Measurements from ENCODE around the gene C22orf31. TPM values are rescaled to one million over a fixed set of nuclear protein-coding genes. Genes with fewer than 3 reads are reported as not detected.

C22orf31 gene
- total RNA-seq, 1 experiment from 2014 or later: not detected

GRCh38 chr22:29026579-29026978 lies 35.1 kb downstream of the C22orf31 start:
- intact Hi-C loops (cut with micrococcal nuclease; ENCODE audit: unreplicated experiment): no loop called here
- ChIA-PET POLR2A (ENCODE audit: low non-redundant PET) (no interaction called here), CTCF (no interaction called here)
- no peak for DNase-seq (ENCODE audit: low spot score)
- BruUV-seq (replicated peaks): no TSS peak
- Histone ChIP-seq H3K4me3 (ENCODE audit: low read depth, low read length, poor library complexity, severe bottlenecking) (no peak overlapping the region), H3K27me3 (replicated peaks; ENCODE audit: insufficient read depth, low read depth, low read length, poor library complexity) (no peaks in the 10 kb centered on the region), H3K36me3 (ENCODE audit: insufficient read depth, low read length, poor library complexity, severe bottlenecking) (no peaks in the 10 kb centered on the region), H3K4me1 (ENCODE audit: insufficient read depth, low read length, poor library complexity, severe bottlenecking) (peaks cover 15% of the 10 kb centered on the region), H3K9me3 (ENCODE audit: low read depth, low read length, poor library complexity, severe bottlenecking) (no peaks in the 10 kb centered on the region), H3K27ac (ENCODE audit: low read depth, low read length, poor library complexity, severe bottlenecking) (no peak overlapping the region)
- no peak for TF ChIP-seq EZH2 (IDR thresholded peaks at IDR 0.05; ENCODE audit: borderline replicate concordance, low read depth, low read length, poor library complexity, severe bottlenecking)
- TF ChIP-seq, protein P1, sequence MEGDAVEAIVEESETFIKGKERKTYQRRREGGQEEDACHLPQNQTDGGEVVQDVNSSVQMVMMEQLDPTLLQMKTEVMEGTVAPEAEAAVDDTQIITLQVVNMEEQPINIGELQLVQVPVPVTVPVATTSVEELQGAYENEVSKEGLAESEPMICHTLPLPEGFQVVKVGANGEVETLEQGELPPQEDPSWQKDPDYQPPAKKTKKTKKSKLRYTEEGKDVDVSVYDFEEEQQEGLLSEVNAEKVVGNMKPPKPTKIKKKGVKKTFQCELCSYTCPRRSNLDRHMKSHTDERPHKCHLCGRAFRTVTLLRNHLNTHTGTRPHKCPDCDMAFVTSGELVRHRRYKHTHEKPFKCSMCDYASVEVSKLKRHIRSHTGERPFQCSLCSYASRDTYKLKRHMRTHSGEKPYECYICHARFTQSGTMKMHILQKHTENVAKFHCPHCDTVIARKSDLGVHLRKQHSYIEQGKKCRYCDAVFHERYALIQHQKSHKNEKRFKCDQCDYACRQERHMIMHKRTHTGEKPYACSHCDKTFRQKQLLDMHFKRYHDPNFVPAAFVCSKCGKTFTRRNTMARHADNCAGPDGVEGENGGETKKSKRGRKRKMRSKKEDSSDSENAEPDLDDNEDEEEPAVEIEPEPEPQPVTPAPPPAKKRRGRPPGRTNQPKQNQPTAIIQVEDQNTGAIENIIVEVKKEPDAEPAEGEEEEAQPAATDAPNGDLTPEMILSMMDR (conservative IDR thresholded peaks at IDR 0.05; ENCODE audit: low read depth, low read length): no peak

- intact Hi-C loops (cut with micrococcal nuclease; ENCODE audit: unreplicated experiment): no loop called here
- Histone ChIP-seq H3K27ac (ENCODE audit: low read depth, low read length, poor library complexity, severe bottlenecking) (no peak overlapping the region), H3K4me3 (ENCODE audit: low read depth, low read length, poor library complexity, severe bottlenecking) (no peak overlapping the region), H3K4me1 (ENCODE audit: insufficient read depth, low read length, poor library complexity, severe bottlenecking) (peaks cover 8% of the 10 kb centered on the region), H3K9me3 (ENCODE audit: low read depth, low read length, poor library complexity, severe bottlenecking) (no peaks in the 10 kb centered on the region), H3K27me3 (replicated peaks; ENCODE audit: insufficient read depth, low read depth, low read length, poor library complexity) (no peaks in the 10 kb centered on the region), H3K36me3 (ENCODE audit: insufficient read depth, low read length, poor library complexity, severe bottlenecking) (no peaks in the 10 kb centered on the region)
- no peak for TF ChIP-seq EZH2 (IDR thresholded peaks at IDR 0.05; ENCODE audit: borderline replicate concordance, low read depth, low read length, poor library complexity, severe bottlenecking)
- no TSS peak for BruUV-seq (replicated peaks)
- ChIA-PET POLR2A (ENCODE audit: low non-redundant PET) (no interaction called here), CTCF (no interaction called here)
- DNase-seq (ENCODE audit: low spot score): no peak
Observed at GRCh38 chr22:29023172-29023796, 38.3 kb downstream of the C22orf31 start.

DNA sequence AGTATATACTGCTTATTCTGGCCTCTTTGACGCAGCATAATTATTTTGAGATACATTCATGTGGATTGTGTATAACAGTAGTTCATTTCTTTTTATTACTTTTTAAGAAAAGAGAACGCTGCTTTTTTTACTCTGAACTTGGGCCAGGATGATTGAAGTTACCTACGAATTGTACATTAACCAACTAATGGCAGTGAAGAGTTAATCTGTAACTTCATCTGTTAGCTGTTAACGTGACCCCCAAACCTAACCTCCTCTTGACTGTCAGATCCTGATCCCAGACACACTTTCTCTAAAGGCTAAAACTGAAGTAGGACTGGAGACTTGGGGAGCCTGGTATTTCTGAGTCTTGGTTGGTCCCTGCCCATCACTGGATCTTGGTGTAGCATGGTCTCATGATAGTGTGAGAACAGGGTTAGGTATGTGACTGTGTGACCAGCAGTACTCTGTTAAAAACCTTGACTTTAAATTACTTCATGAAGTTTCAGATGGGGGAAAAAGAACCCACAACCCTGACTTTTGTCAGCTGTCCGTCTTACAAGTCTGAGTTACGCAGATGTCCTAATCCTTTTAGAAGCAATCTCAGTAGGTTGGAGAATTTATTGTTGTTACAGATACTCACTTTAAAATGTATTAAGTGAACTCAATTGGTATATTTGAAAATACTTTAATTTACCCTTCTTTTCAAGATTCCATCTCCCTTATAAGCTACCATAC lies 39.4 kb downstream of the C22orf31 start:
- intact Hi-C loops (cut with micrococcal nuclease; ENCODE audit: unreplicated experiment): no loop called here
- CTCF ChIA-PET: no interaction called here
- Histone ChIP-seq H3K36me3 (ENCODE audit: insufficient read depth, low read length, poor library complexity, severe bottlenecking) (no peaks in the 10 kb centered on the region), H3K4me3 (ENCODE audit: low read depth, low read length, poor library complexity, severe bottlenecking) (no peak overlapping the region), H3K4me1 (ENCODE audit: insufficient read depth, low read length, poor library complexity, severe bottlenecking) (peaks cover 8% of the 10 kb centered on the region), H3K9me3 (ENCODE audit: low read depth, low read length, poor library complexity, severe bottlenecking) (no peaks in the 10 kb centered on the region), H3K27ac (ENCODE audit: low read depth, low read length, poor library complexity, severe bottlenecking) (no peak overlapping the region), H3K27me3 (replicated peaks; ENCODE audit: insufficient read depth, low read depth, low read length, poor library complexity) (no peaks in the 10 kb centered on the region)
- POLR2A ChIA-PET (ENCODE audit: low non-redundant PET): no interaction called here
- no TSS peak for BruUV-seq (replicated peaks)
- no peak for DNase-seq (ENCODE audit: low spot score)
- TF ChIP-seq EZH2 (IDR thresholded peaks at IDR 0.05; ENCODE audit: borderline replicate concordance, low read depth, low read length, poor library complexity, severe bottlenecking): no peak
- TF ChIP-seq, protein P1 (conservative IDR thresholded peaks at IDR 0.05; ENCODE audit: low read depth, low read length): no peak
